ENCODE results near the gene SURF1.
A peak's percentile ranks its signal among the peaks of the same experiment; 100 is the strongest.

The SURF1 gene

GRCh38 chr9:133359399-133360175 lies 3.3 kb upstream of the SURF1 start:
- no peaks in the 10 kb centered on the region for H3K27me3 Mint-ChIP-seq
- peak in 1 of 2 donors; percentile 52 for DNase-seq
- peak overlapping the region; percentile 13 to 45 for H3K4me3 Mint-ChIP-seq

GRCh38 chr9:133357656-133358055 lies 1.4 kb upstream of the SURF1 start:
- Mint-ChIP-seq H3K9me3 (no peaks in the 10 kb centered on the region), H3K4me3 (peak overlapping the region; percentile 86 to 94), H3K27ac (peak overlapping the region in 1 of 2 donors; percentile 98), H3K4me1 (peaks cover 79% of the 10 kb centered on the region), H3K27me3 (no peaks in the 10 kb centered on the region)
- no peak for ATAC-seq
- no peak for DNase-seq

More at GRCh38 chr9:133359399-133360175, 3.3 kb upstream of the SURF1 start:
- Mint-ChIP-seq H3K27ac (peak overlapping the region; percentile 36 to 38), H3K9me3 (no peaks in the 10 kb centered on the region), H3K4me1 (peaks cover 78% of the 10 kb centered on the region)
- peak; percentile 41 for ATAC-seq

DNA sequence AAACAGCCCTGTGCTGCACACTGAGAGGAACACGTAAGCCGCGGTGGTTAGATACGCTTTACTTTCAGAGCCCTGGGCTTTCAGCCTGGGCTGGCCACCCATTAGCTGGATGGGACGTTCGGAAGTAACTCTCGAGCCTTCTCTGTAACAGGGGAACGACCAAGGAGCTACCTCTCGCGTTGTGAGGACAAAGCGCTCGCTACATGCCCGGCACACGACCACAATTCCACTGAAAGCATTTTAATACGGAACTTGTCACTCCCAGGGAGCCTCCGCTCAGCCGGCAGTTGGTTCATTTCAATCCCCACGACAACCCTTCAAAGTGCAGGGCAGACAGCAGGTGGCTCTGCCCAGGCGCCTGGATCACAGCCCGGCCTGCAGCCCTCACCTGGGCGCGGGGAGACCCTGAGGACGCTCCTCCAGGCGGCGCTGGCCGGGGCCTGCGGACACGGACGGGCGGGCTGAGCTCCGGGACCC lies 368 bp downstream of the SURF1 start:
- H3K27me3 Mint-ChIP-seq, result no peaks in the 10 kb centered on the region
- peak overlapping the region; percentile 86 to 94 for H3K4me3 Mint-ChIP-seq
- peak overlapping the region; percentile 76 to 96 for H3K27ac Mint-ChIP-seq
- DNase-seq, result no peak
- no peaks in the 10 kb centered on the region for H3K9me3 Mint-ChIP-seq
- peaks cover 74% of the 10 kb centered on the region for H3K4me1 Mint-ChIP-seq
- ATAC-seq, result peak; percentile 37

GRCh38 chr9:133354766-133355165 lies 1.5 kb downstream of the SURF1 start:
- Mint-ChIP-seq H3K4me1 (peaks cover 73% of the 10 kb centered on the region), H3K9me3 (no peaks in the 10 kb centered on the region), H3K27ac (peak overlapping the region in 1 of 2 donors; percentile 42), H3K27me3 (no peaks in the 10 kb centered on the region), H3K4me3 (peak overlapping the region; percentile 86 to 94)
- ATAC-seq (no peak), DNase-seq (no peak)

GRCh38 chr9:133353548-133353947 lies 2.7 kb downstream of the SURF1 start:
- Mint-ChIP-seq H3K27me3 (no peaks in the 10 kb centered on the region), H3K4me1 (peaks cover 73% of the 10 kb centered on the region), H3K27ac (peak overlapping the region; percentile 2 to 28), H3K9me3 (no peaks in the 10 kb centered on the region), H3K4me3 (no peak overlapping the region)
- DNase-seq, result no peak
- ATAC-seq, result no peak

DNA sequence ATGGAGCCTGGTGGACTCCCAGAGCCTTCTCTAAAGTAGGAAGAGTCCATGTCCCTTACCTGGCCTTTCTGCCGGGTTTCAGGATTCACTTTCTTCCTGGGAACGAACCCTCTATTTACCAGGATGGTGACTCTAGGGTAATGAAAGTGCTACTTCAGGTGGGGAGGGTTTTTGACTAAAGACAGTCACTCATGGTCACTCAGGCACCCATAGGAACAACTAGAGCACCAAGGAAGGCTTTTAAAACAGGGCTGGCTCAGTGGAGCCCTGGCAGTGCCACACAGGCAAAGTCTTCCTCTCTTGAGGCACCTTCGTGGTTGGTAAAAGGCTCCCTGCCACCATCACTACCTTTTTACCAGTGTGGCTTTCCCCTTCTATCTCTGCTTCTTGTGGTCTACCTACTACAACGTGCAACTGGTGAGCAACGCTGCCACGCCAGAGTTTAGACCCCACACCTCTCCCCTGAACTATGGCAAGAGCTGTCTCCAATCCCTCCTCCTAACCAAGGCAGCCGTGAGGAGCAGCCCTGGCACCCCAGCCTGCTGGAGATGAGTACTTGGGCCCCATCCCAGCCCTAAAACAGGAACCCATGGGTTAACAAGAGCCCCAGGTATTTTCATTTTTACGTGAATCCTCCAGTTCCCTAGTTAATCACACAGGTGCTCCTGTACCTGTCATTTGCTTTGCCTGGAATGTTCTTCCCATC lies 3.5 kb downstream of the SURF1 start:
- DNase-seq (no peak), ATAC-seq (no peak)
- no peaks in the 10 kb centered on the region for H3K27me3 Mint-ChIP-seq
- no peaks in the 10 kb centered on the region for H3K9me3 Mint-ChIP-seq
- peaks cover 67% of the 10 kb centered on the region for H3K4me1 Mint-ChIP-seq
- H3K4me3 Mint-ChIP-seq, result peak overlapping the region in 1 of 2 donors; percentile 36
- peak overlapping the region in 1 of 2 donors; percentile 79 for H3K27ac Mint-ChIP-seq

- DNase-seq, result peak in 1 of 2 donors; percentile 53
- no peak overlapping the region for H3K4me3 Mint-ChIP-seq
- no peak overlapping the region for H3K27ac Mint-ChIP-seq
- peaks cover 62% of the 10 kb centered on the region for H3K4me1 Mint-ChIP-seq
- H3K9me3 Mint-ChIP-seq, result no peaks in the 10 kb centered on the region
- no peak for ATAC-seq
- H3K27me3 Mint-ChIP-seq, result no peaks in the 10 kb centered on the region
Observed at GRCh38 chr9:133351908-133352634, 4.2 kb downstream of the SURF1 start.

GRCh38 chr9:133351526-133351907 lies 4.8 kb downstream of the SURF1 start:
- DNase-seq (no peak), ATAC-seq (no peak)
- H3K27me3 Mint-ChIP-seq, result no peaks in the 10 kb centered on the region
- H3K4me3 Mint-ChIP-seq, result no peak overlapping the region
- peaks cover 65% of the 10 kb centered on the region for H3K4me1 Mint-ChIP-seq
- no peaks in the 10 kb centered on the region for H3K9me3 Mint-ChIP-seq
- no peak overlapping the region for H3K27ac Mint-ChIP-seq

- Mint-ChIP-seq H3K4me1 (peaks cover 69% of the 10 kb centered on the region), H3K9me3 (no peaks in the 10 kb centered on the region), H3K27me3 (no peaks in the 10 kb centered on the region), H3K4me3 (peak overlapping the region; percentile 96 to 99), H3K27ac (peak overlapping the region; percentile 40 to 100)
- DNase-seq, result no peak
- ATAC-seq, result no peak
Observed at GRCh38 chr9:133349965-133350616, 6.2 kb downstream of the SURF1 start.

DNA sequence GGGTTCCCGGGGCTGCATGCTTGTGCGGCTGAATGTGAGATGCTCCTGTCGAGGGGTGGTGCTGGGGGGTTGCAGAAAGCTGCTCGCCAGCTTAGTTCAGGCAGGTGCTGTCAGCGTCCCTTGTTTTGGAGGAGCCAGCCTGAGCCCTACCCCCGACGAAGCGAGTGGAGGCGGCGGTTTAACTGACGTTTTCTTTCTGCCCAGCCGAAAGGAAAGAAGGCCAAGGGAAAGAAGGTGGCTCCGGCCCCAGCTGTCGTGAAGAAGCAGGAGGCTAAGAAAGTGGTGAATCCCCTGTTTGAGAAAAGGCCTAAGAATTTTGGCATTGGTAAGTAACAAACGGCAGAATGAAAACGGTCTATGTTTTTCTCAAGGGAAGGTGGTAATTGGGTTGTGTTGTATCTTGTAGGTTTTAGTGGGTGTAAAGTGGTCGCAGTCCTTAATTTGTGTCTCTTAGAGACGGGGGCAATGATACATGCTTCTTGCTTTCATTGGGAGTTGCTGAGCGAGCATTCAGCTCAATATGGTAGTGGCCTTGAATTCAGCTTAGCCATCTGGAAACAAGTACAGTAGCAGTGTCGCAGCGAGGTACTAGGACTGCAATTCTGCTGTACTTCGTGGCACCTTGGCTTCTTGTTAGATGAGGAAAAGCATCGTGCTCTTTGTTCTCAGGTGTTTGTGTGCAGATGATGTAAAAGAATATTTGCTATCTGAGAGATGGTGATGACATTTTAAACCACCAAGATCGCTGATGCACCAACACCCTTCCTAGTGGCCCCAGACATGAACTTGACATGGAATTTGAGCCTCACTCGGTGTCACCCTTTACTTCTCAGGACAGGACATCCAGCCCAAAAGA lies 7.3 kb downstream of the SURF1 start:
- no peak for ATAC-seq
- DNase-seq, result no peak
- H3K4me1 Mint-ChIP-seq, result peaks cover 61% of the 10 kb centered on the region
- no peaks in the 10 kb centered on the region for H3K27me3 Mint-ChIP-seq
- H3K27ac Mint-ChIP-seq, result peak overlapping the region; percentile 100
- no peaks in the 10 kb centered on the region for H3K9me3 Mint-ChIP-seq
- peak overlapping the region; percentile 96 to 99 for H3K4me3 Mint-ChIP-seq

- Mint-ChIP-seq H3K4me1 (peaks cover 57% of the 10 kb centered on the region), H3K9me3 (no peaks in the 10 kb centered on the region), H3K4me3 (peak within 1 kb of the TSS; percentile 96 to 99), H3K27ac (peak within 1 kb of the TSS; percentile 100), H3K27me3 (no peaks in the 10 kb centered on the region)
- DNase-seq (peak; percentile 91 to 95), ATAC-seq (peak; percentile 85)
Observed at GRCh38 chr9:133347985-133348717, 8.1 kb downstream of the SURF1 start, which contains the start of the genes MED22 and RPL7A. TSS of gene MED22 (minus strand) at chr9:133348131. CDS start at chr9:133346662, 1,469 bp downstream. TSS of gene RPL7A (plus strand) at chr9:133348218. CDS start at chr9:133348244, 26 bp downstream.

DNA sequence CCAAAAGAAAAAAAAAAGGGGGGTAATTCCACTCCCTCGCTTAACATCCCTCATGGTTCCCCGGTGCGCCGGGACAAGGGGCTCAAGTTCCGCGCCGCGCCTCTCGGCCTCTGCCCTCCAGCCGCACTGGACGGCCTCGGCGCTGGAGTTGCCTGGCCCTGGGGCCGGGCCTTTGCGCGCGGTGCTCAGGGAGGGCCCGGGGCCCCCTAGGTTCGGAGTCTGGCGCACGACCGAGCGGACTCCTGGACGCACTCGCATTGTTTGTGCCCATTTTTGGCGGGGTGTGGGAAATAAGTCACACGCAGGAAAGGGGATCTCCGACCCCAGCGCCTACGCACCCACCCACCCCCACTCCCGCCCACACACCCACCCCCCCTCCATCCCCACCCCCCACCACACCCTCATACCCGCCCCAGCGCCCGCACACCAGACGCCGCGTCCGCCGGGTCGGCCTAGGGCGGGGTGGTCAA lies 8.7 kb downstream of the SURF1 start:
- no peaks in the 10 kb centered on the region for H3K9me3 Mint-ChIP-seq

GRCh38 chr9:133346021-133346785 lies 10.1 kb downstream of the SURF1 start:
- H3K9me3 Mint-ChIP-seq, result no peaks in the 10 kb centered on the region
- H3K4me3 Mint-ChIP-seq, result peak overlapping the region; percentile 96 to 99
- peak overlapping the region; percentile 91 to 92 for H3K27ac Mint-ChIP-seq
- no peak for DNase-seq
- peaks cover 59% of the 10 kb centered on the region for H3K4me1 Mint-ChIP-seq
- no peaks in the 10 kb centered on the region for H3K27me3 Mint-ChIP-seq
- ATAC-seq, result no peak

More for the DNA sequence above, 8.7 kb downstream of the SURF1 start:
- peak overlapping the region; percentile 96 to 99 for H3K4me3 Mint-ChIP-seq
- peak; percentile 70 for ATAC-seq
- H3K4me1 Mint-ChIP-seq, result peaks cover 55% of the 10 kb centered on the region
- H3K27ac Mint-ChIP-seq, result peak overlapping the region; percentile 100
- peak; percentile 64 to 65 for DNase-seq
- H3K27me3 Mint-ChIP-seq, result no peaks in the 10 kb centered on the region
